A549 treated with DMSO at 1 μM for 4 hours (cell line): Measurements from ENCODE around the gene MSH6. TPM values are rescaled to one million over a fixed set of nuclear protein-coding genes. Genes with fewer than 3 reads are reported as not detected.

ENCODE experiments used
- total RNA-seq: library from RNA; stranded (reverse); fragments of 200-300 nt; extraction: Qiagen RNA extraction; gene quantifications from 5 replicates; pipeline ENCODE4 v1.2.3, GENCODE V29; 2022; ENCODE audit warnings: low read depth

MSH6 gene
- 87.4 to 109 TPM (median 104 TPM) in 5 replicates for total RNA-seq

DNA sequence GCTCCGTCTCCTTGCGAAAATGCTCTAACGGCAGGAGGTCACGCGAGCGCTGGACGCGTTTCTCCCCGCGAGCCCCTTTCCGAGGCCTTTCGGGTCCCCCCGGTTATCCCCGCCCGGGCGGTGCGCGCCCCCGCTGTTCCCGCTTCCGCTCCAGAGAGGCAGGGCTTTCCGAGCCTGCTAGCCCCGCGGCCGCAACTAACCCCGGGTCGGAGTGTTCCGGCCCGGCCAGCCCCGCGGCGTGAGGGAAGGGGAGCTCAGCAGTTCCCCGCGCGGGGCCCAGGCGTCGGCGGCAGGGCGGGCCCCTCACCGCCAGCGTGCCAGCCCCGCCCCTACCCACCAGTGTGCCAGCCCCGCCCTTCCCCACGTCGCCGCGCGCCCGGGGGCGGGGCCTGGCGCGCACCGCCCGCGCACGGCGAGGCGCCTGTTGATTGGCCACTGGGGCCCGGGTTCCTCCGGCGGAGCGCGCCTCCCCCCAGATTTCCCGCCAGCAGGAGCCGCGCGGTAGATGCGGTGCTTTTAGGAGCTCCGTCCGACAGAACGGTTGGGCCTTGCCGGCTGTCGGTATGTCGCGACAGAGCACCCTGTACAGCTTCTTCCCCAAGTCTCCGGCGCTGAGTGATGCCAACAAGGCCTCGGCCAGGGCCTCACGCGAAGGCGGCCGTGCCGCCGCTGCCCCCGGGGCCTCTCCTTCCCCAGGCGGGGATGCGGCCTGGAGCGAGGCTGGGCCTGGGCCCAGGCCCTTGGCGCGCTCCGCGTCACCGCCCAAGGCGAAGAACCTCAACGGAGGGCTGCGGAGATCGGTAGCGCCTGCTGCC, at the start of gene MSH6:
TSS of gene MSH6 (plus strand) at position 475 of the 815 bp plus-strand sequence. CDS start at position 564, 89 bp downstream.

Other genes starting within 250 kb of the MSH6 start
- 0.02 to 0.04 TPM (median 0.03 TPM) in 3 of 5 replicates, not detected in the others for gene KCNK12, start 212.2 kb upstream of the MSH6 start, total RNA-seq
- gene FBXO11, start 123.4 kb downstream of the MSH6 start, total RNA-seq: 36.2 to 53.5 TPM (median 45.4 TPM) in 5 replicates